Activated T-cell treated with anti-CD3 and anti-CD28 coated beads, Interleukin-2, amount 50 U/mL, for 72 hours (primary cell): Measurements from ENCODE around the gene KATNAL2. TPM values are rescaled to one million over a fixed set of nuclear protein-coding genes. Genes with fewer than 3 reads are reported as not detected.
A peak's percentile ranks its signal among the peaks of the same experiment; 100 is the strongest.

ENCODE experiments used
- ATAC-seq, 2 donors: fragments of 150-1000 bp; cut with Tn5 transposase; replicated peaks in 1 of 2; 2 replicates each; pipeline ENCODE4 v1.10.0; 2021; ENCODE audit warnings: moderate library complexity in 2 of 2, mild to moderate bottlenecking in 1 of 2
- DNase-seq, 2 donors: peaks; one replicate each; pipeline ENCODE4 v3.0.0; 2021 to 2022; ENCODE audit warnings: mixed read lengths in 1 of 2
- H3K27ac Mint-ChIP-seq: one replicate; pipeline ENCODE4 v1.8.0; 2022; ENCODE audit warnings: mild to moderate bottlenecking, moderate library complexity, mixed read lengths
- H3K27me3 Mint-ChIP-seq: one replicate; pipeline ENCODE4 v1.8.0; 2022; ENCODE audit warnings: low read depth, mixed read lengths
- H3K36me3 Mint-ChIP-seq, 2 donors: one replicate each; pipeline ENCODE4 v1.8.0; 2022; ENCODE audit warnings: mixed read lengths in 2 of 2, mild to moderate bottlenecking in 1 of 2; ENCODE audit not compliant: insufficient read depth in 2 of 2
- H3K4me1 Mint-ChIP-seq: one replicate; pipeline ENCODE4 v1.8.0; 2022; ENCODE audit warnings: low read depth, mixed read lengths
- H3K4me3 Mint-ChIP-seq, 2 donors: one replicate each; pipeline ENCODE4 v1.8.0; 2022; ENCODE audit warnings: mild to moderate bottlenecking in 2 of 2, mixed read lengths in 2 of 2, moderate library complexity in 2 of 2
- H3K9me3 Mint-ChIP-seq, 2 donors: one replicate each; pipeline ENCODE4 v1.8.0; 2022; ENCODE audit warnings: mixed read lengths in 2 of 2
- total RNA-seq, 2 donors: library from RNA; stranded (reverse); gene quantifications; one replicate each; pipeline ENCODE4 v1.2.3, GENCODE V29; 2022

Gene KATNAL2
- total RNA-seq, 2 donors from 2014 or later, result 1.2 to 1.7 TPM

GRCh38 chr18:47115205-47115604 is 197.8 kb downstream of the KATNAL2 start:
- Mint-ChIP-seq H3K9me3 (no peaks in the 10 kb centered on the region), H3K36me3 (peaks cover 4 to 9% of the 10 kb centered on the region in 2 donors), H3K4me3 (no peak overlapping the region), H3K4me1 (peaks cover 22% of the 10 kb centered on the region), H3K27ac (no peak overlapping the region), H3K27me3 (no peaks in the 10 kb centered on the region)
- ATAC-seq (no peak), DNase-seq (no peak)

DNA sequence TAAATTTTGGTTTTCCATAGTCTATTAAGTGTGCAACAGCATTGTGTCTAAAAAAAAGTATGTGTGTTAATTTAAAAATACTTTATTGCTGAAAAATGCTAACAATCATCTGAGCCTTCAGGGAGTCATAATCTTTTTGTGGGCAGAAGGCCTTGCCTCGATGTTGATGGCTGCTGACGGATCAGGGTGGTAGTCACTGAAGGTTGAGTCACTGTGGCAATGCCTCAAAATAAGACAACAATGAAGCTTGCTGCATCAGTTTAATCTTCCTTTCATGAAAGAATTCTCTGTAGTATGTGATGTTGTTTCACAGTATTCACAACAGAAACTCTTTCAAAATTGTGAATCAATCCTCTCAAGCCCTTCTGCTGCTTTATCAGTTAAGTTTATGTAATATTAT is 201.6 kb downstream of the KATNAL2 start:
- ATAC-seq (peak; percentile 38 to 65), DNase-seq (peak in 1 of 2 donors; percentile 47)
- Mint-ChIP-seq H3K4me3 (no peak overlapping the region), H3K4me1 (peaks cover 46% of the 10 kb centered on the region), H3K9me3 (no peaks in the 10 kb centered on the region), H3K36me3 (peaks cover 10 to 12% of the 10 kb centered on the region in 2 donors), H3K27ac (no peak overlapping the region), H3K27me3 (no peaks in the 10 kb centered on the region)

GRCh38 chr18:47120428-47120827 is 203.0 kb downstream of the KATNAL2 start:
- H3K4me1 Mint-ChIP-seq, result peaks cover 54% of the 10 kb centered on the region
- H3K27me3 Mint-ChIP-seq, result no peaks in the 10 kb centered on the region
- DNase-seq (peak; percentile 21 to 31), ATAC-seq (peak; percentile 91 to 95)
- peak overlapping the region; percentile 58 to 75 for H3K4me3 Mint-ChIP-seq
- no peaks in the 10 kb centered on the region for H3K9me3 Mint-ChIP-seq
- H3K27ac Mint-ChIP-seq, result peak overlapping the region; percentile 30
- peaks cover 12 to 13% of the 10 kb centered on the region in 2 donors for H3K36me3 Mint-ChIP-seq

DNA sequence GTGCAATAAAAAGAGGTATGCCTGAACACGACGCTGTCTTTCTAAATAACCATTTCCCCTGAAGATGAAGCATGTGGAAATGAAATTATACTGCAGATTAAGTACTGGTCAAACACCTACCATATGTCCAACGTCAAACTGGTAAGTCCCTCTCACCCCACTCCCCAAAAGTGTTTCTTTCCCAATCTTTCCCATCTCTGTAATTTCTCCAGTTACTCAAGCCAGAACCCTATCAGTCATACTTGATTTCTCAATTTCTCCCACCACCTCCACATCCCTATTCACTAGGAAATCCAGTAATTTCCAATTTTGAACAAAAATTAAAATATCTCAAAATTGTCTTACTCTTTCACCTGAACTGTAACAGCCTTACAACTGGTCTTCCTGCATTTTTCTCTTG is 203.7 kb downstream of the KATNAL2 start:
- ATAC-seq (no peak), DNase-seq (no peak)
- Mint-ChIP-seq H3K4me1 (peaks cover 54% of the 10 kb centered on the region), H3K27me3 (no peaks in the 10 kb centered on the region), H3K27ac (no peak overlapping the region), H3K36me3 (peaks cover 12 to 13% of the 10 kb centered on the region in 2 donors), H3K9me3 (no peaks in the 10 kb centered on the region), H3K4me3 (no peak overlapping the region)

- ATAC-seq (no peak), DNase-seq (no peak)
- no peak overlapping the region for H3K27ac Mint-ChIP-seq
- H3K4me3 Mint-ChIP-seq, result no peak overlapping the region
- peaks cover 27% of the 10 kb centered on the region for H3K4me1 Mint-ChIP-seq
- peaks cover 0 to 2% of the 10 kb centered on the region in 2 donors for H3K9me3 Mint-ChIP-seq
- no peaks in the 10 kb centered on the region for H3K27me3 Mint-ChIP-seq
- H3K36me3 Mint-ChIP-seq, result peaks cover 2 to 13% of the 10 kb centered on the region in 2 donors
These were observed 223.9 kb downstream of the KATNAL2 start for GRCh38 chr18:47141289-47141688.

DNA sequence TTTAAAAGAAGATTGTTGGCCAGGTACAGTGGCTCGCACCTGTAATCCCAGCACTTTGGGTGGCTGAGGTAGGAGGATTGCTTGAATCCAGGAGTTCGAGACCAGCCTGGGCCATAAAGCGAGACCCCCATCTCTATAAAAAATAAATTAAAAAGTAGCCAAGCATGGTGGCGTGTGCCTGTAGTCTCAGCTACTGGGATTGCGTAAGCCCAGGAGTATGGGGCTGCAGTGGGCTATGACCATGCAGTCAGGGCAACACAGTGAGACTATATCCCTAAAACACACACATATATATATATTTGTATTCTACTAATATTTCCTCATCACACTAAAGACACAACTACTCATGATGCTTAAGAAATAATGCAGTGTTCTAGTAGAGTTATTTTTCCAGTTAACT is 225.8 kb downstream of the KATNAL2 start:
- H3K9me3 Mint-ChIP-seq, result peaks cover 0 to 2% of the 10 kb centered on the region in 2 donors
- peaks cover 2 to 13% of the 10 kb centered on the region in 2 donors for H3K36me3 Mint-ChIP-seq
- no peaks in the 10 kb centered on the region for H3K27me3 Mint-ChIP-seq
- DNase-seq (no peak), ATAC-seq (no peak)
- H3K27ac Mint-ChIP-seq, result no peak overlapping the region
- peaks cover 34% of the 10 kb centered on the region for H3K4me1 Mint-ChIP-seq
- H3K4me3 Mint-ChIP-seq, result no peak overlapping the region

DNA sequence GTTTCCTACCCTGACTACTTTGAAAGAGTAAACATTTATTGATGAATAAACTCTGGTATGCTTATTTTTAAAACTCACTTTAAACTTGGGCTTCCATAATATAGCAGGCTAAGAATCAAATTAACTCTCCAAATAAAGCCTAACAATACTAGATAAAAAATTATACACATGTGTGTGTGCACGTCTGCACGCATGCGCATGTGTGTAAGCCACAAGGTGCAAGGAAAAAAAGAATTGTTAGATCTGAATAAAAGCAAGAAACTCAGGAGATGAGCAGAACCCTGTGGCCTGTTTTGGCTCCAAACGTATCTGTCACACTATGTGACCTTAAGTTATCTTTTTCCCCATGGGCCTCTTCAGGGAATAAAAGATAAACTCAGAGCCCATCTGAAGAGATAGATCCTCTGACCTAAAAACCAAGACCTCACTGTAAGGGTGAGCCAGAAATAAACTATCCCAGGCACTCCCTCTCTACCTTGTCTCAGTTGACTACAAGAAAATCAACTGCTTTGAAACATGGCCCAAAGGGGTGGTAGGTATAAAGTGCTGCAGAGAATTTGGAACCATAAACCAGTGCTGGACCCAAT is 226.6 kb downstream of the KATNAL2 start:
- Mint-ChIP-seq H3K27me3 (no peaks in the 10 kb centered on the region), H3K4me1 (peaks cover 43% of the 10 kb centered on the region), H3K9me3 (peaks cover 0 to 2% of the 10 kb centered on the region in 2 donors), H3K36me3 (peaks cover 2 to 13% of the 10 kb centered on the region in 2 donors), H3K4me3 (no peak overlapping the region), H3K27ac (no peak overlapping the region)
- no peak for ATAC-seq
- DNase-seq, result no peak

- H3K27ac Mint-ChIP-seq, result no peak overlapping the region
- H3K36me3 Mint-ChIP-seq, result peaks cover 2 to 12% of the 10 kb centered on the region in 2 donors
- no peaks in the 10 kb centered on the region for H3K27me3 Mint-ChIP-seq
- H3K4me1 Mint-ChIP-seq, result peaks cover 60% of the 10 kb centered on the region
- peaks cover 0 to 2% of the 10 kb centered on the region in 2 donors for H3K9me3 Mint-ChIP-seq
- DNase-seq (no peak), ATAC-seq (no peak)
- no peak overlapping the region for H3K4me3 Mint-ChIP-seq
These were observed 228.8 kb downstream of the KATNAL2 start for GRCh38 chr18:47146206-47146605.

DNA sequence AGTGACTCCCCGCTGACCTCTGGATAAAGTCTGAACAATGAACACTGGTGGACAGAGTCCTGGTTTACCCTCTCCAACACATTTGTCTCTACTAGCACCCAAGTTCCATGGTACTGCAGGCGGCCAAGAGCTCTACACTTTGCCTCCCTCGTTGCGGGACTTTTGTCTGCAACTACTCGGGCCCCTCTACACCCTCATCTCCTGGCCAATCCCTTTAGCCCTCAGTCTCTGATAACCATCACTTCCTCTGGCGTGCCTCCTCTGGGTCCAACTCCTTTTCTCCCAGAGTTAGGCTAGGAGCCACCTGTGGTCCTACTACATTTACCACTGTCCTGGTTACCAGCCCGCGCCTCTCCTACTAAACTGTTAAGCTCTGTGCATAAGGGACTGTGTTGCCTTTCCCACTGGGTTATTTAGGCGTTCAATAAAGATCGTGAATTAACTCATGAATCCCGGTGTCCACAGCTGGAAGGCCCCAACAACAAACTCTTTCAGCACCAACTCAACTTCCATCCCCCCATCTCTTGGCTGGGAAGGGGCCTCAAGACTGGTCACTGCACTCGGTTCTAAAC is 232.1 kb downstream of the KATNAL2 start:
- H3K4me1 Mint-ChIP-seq, result peaks cover 56% of the 10 kb centered on the region
- ATAC-seq (no peak), DNase-seq (no peak)
- H3K27ac Mint-ChIP-seq, result peak overlapping the region; percentile 98
- peaks cover 0 to 13% of the 10 kb centered on the region in 2 donors for H3K36me3 Mint-ChIP-seq
- H3K9me3 Mint-ChIP-seq, result peaks cover 0 to 2% of the 10 kb centered on the region in 2 donors
- H3K27me3 Mint-ChIP-seq, result no peaks in the 10 kb centered on the region
- peak overlapping the region; percentile 99 to 100 for H3K4me3 Mint-ChIP-seq

DNA sequence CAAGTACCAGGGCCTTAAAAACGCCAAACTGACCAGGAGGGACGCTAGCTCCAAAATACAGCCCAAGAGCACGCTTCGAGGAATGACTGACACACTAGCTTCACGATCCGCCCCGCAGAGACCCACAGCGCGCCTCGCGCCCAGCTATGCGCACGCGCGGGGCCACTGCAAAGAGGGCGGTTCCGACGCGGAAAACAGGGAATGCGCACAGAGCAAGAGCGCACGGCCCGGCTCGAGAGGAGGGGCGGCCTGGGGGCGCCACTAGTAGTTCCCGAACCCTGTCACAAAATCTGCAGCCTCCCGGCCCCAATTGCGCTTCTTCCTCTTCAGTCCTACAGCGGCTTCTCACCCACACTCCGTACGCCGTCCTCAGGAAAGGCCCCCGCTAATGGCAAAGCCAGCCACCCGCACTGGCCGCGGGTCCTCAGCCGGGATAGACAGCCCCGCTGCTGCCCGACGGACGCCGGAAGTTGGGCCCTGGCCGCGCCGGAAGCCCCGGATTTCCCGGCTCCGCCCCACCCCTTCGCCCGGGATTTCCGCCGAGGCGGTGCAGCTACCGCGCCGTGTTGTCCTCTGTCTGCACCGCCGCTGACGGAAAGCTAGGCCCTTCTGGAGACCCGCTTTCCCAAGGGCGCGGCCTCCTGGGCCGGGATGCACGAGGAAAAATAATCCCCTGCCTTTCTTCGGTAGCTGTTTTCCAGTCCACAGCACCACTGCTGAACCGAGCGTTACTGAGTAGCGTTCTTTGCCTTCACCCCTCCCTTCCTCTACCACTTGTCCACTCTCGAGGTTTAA is 232.8 kb downstream of the KATNAL2 start, which contains the start of gene HDHD2:
Gene HDHD2 (minus strand): TSS at position 472 of the 795 bp plus-strand sequence. CDS start 14,061 bp downstream, outside the sequence.
- H3K4me3 Mint-ChIP-seq, result peak within 1 kb of the TSS; percentile 99 to 100
- peak; percentile 87 to 91 for DNase-seq
- H3K9me3 Mint-ChIP-seq, result peaks cover 0 to 2% of the 10 kb centered on the region in 2 donors
- peaks cover 51% of the 10 kb centered on the region for H3K4me1 Mint-ChIP-seq
- peak; percentile 93 to 95 for ATAC-seq
- peak within 1 kb of the TSS; percentile 98 for H3K27ac Mint-ChIP-seq
- H3K36me3 Mint-ChIP-seq, result peaks cover 0 to 15% of the 10 kb centered on the region in 2 donors
- no peaks in the 10 kb centered on the region for H3K27me3 Mint-ChIP-seq

- Mint-ChIP-seq H3K27ac (peak overlapping the region; percentile 98), H3K9me3 (no peaks in the 10 kb centered on the region), H3K36me3 (peaks cover 0 to 13% of the 10 kb centered on the region in 2 donors), H3K27me3 (no peaks in the 10 kb centered on the region), H3K4me3 (peak overlapping the region; percentile 99 to 100), H3K4me1 (peaks cover 44% of the 10 kb centered on the region)
- DNase-seq (peak; percentile 5 to 8), ATAC-seq (peak; percentile 51 to 54)
These were observed 233.5 kb downstream of the KATNAL2 start for GRCh38 chr18:47150824-47151366.

- DNase-seq, result no peak
- peaks cover 39% of the 10 kb centered on the region for H3K4me1 Mint-ChIP-seq
- no peaks in the 10 kb centered on the region for H3K9me3 Mint-ChIP-seq
- H3K27me3 Mint-ChIP-seq, result no peaks in the 10 kb centered on the region
- peak overlapping the region; percentile 98 for H3K27ac Mint-ChIP-seq
- ATAC-seq, result no peak
- H3K4me3 Mint-ChIP-seq, result peak overlapping the region; percentile 99 to 100
- peaks cover 0 to 9% of the 10 kb centered on the region in 2 donors for H3K36me3 Mint-ChIP-seq
These were observed 234.0 kb downstream of the KATNAL2 start for GRCh38 chr18:47151439-47151838.
